Chondrocyte (in vitro differentiated cells): Measurements from ENCODE around the gene STIM1. TPM values are rescaled to one million over a fixed set of nuclear protein-coding genes. Genes with fewer than 3 reads are reported as not detected.
A peak's percentile ranks its signal among the peaks of the same experiment; 100 is the strongest.

ENCODE experiments used
- DNase-seq: peaks from one replicate; pipeline ENCODE4 v3.0.0; 2021; ENCODE audit warnings: mixed read lengths, low spot score
- H3K27ac Mint-ChIP-seq: one replicate; pipeline ENCODE4 v1.8.0; 2021; ENCODE audit warnings: mild to moderate bottlenecking, moderate library complexity, mixed read lengths; ENCODE audit not compliant: unreplicated experiment
- H3K27me3 Mint-ChIP-seq: 2 replicates; pipeline ENCODE4 v1.8.0; 2021; ENCODE audit warnings: low read depth, mixed read lengths
- H3K36me3 Mint-ChIP-seq: 2 replicates; pipeline ENCODE4 v1.8.0; 2021; ENCODE audit warnings: low read depth, mixed read lengths
- H3K4me1 Mint-ChIP-seq: 2 replicates; pipeline ENCODE4 v1.8.0; 2021; ENCODE audit warnings: low read depth, mild to moderate bottlenecking, mixed read lengths
- H3K4me3 Mint-ChIP-seq: one replicate; pipeline ENCODE4 v1.8.0; 2021; ENCODE audit warnings: mild to moderate bottlenecking, moderate library complexity, mixed read lengths; ENCODE audit not compliant: unreplicated experiment
- H3K9me3 Mint-ChIP-seq: 2 replicates; pipeline ENCODE4 v1.8.0; 2021; ENCODE audit warnings: low read depth, mixed read lengths
- CTCF ChIP-seq: fragments of 200-600 bp; sonication (generic); IDR thresholded peaks from 2 replicates; pipeline ENCODE4 v1.5.0; 2021; ENCODE audit warnings: antibody characterized with exemption, mild to moderate bottlenecking, moderate library complexity
- total RNA-seq: library from RNA; stranded (reverse); gene quantifications from 3 replicates; pipeline ENCODE4 v1.2.1, GENCODE V29; 2021

Gene STIM1
- total RNA-seq, 1 donor from 2014 or later, result 50.7 TPM

GRCh38 chr11:3820971-3821370 is 34.5 kb upstream of the STIM1 start:
- Mint-ChIP-seq H3K27ac (no peak overlapping the region), H3K9me3 (no peaks in the 10 kb centered on the region), H3K36me3 (peaks cover 4% of the 10 kb centered on the region), H3K4me3 (no peak overlapping the region), H3K27me3 (no peaks in the 10 kb centered on the region), H3K4me1 (peaks cover 5% of the 10 kb centered on the region)
- TF ChIP-seq CTCF, result no peak
- DNase-seq, result no peak

- H3K4me1 Mint-ChIP-seq, result peaks cover 5% of the 10 kb centered on the region
- no peak for TF ChIP-seq CTCF
These were observed 33.2 kb upstream of the STIM1 start for GRCh38 chr11:3822312-3822711.

GRCh38 chr11:3823303-3823702 is 32.2 kb upstream of the STIM1 start:
- no peak for DNase-seq
- no peak for TF ChIP-seq CTCF
- Mint-ChIP-seq H3K27me3 (no peaks in the 10 kb centered on the region), H3K4me3 (no peak overlapping the region), H3K4me1 (peaks cover 5% of the 10 kb centered on the region), H3K27ac (no peak overlapping the region), H3K9me3 (no peaks in the 10 kb centered on the region), H3K36me3 (peaks cover 16% of the 10 kb centered on the region)

More at GRCh38 chr11:3822312-3822711, 33.2 kb upstream of the STIM1 start:
- H3K27ac Mint-ChIP-seq, result no peak overlapping the region
- no peaks in the 10 kb centered on the region for H3K27me3 Mint-ChIP-seq
- H3K9me3 Mint-ChIP-seq, result no peaks in the 10 kb centered on the region
- DNase-seq, result no peak
- peaks cover 10% of the 10 kb centered on the region for H3K36me3 Mint-ChIP-seq
- H3K4me3 Mint-ChIP-seq, result no peak overlapping the region

- H3K4me3 Mint-ChIP-seq, result no peak overlapping the region
- no peaks in the 10 kb centered on the region for H3K9me3 Mint-ChIP-seq
- H3K36me3 Mint-ChIP-seq, result peaks cover 16% of the 10 kb centered on the region
- H3K4me1 Mint-ChIP-seq, result peaks cover 5% of the 10 kb centered on the region
- no peak for DNase-seq
- no peak overlapping the region for H3K27ac Mint-ChIP-seq
- no peaks in the 10 kb centered on the region for H3K27me3 Mint-ChIP-seq
- TF ChIP-seq CTCF, result no peak
These were observed 31.5 kb upstream of the STIM1 start for GRCh38 chr11:3823762-3824506.

- Mint-ChIP-seq H3K4me3 (no peak overlapping the region), H3K27ac (no peak overlapping the region), H3K4me1 (peaks cover 5% of the 10 kb centered on the region), H3K9me3 (no peaks in the 10 kb centered on the region), H3K36me3 (peaks cover 16% of the 10 kb centered on the region), H3K27me3 (no peaks in the 10 kb centered on the region)
- DNase-seq, result no peak
- TF ChIP-seq CTCF, result peak; percentile 70
These were observed 30.6 kb upstream of the STIM1 start for GRCh38 chr11:3824714-3825472.
